Measurements from ENCODE around the gene AQR.

The AQR gene

GRCh38 chr15:34969340-34970097 lies at the start of gene AQR:
Gene AQR, minus strand, starts transcription at chr15:34969742. Its CDS starts 129 bp downstream, at chr15:34969613.
- H3K27ac ChIP-seq = peak within 1 kb of the TSS; percentile 85 to 93
- H3K27me3 ChIP-seq = no peaks in the 10 kb centered on the region
- H3K4me1 ChIP-seq = peaks cover 0 to 39% (median 22%) of the 10 kb centered on the region in 4 donors
- no peaks in the 10 kb centered on the region for H3K9me3 ChIP-seq
- peak; percentile 92 to 94 for TF ChIP-seq CTCF (IDR thresholded peaks at IDR 0.05)
- peak; percentile 96 to 97 for DNase-seq
- no peaks in the 10 kb centered on the region for H3K36me3 ChIP-seq
- intact Hi-C loops (cut with DNase I; ENCODE audit: low total_unique reads) = no loop called here
- peak within 1 kb of the TSS; percentile 89 to 92 for H3K4me3 ChIP-seq

GRCh38 chr15:35014241-35014640 lies 44.7 kb upstream of the AQR start:
- intact Hi-C loops (cut with DNase I; ENCODE audit: low total_unique reads) = no loop called here
- TF ChIP-seq CTCF (IDR thresholded peaks at IDR 0.05) = no peak
- Histone ChIP-seq H3K36me3 (no peaks in the 10 kb centered on the region), H3K27ac (no peak overlapping the region), H3K27me3 (no peaks in the 10 kb centered on the region), H3K4me1 (no peaks in the 10 kb centered on the region), H3K4me3 (no peak overlapping the region), H3K9me3 (no peaks in the 10 kb centered on the region)
- no peak for DNase-seq

- Histone ChIP-seq H3K4me3 (no peak overlapping the region), H3K27me3 (no peaks in the 10 kb centered on the region), H3K27ac (no peak overlapping the region), H3K36me3 (no peaks in the 10 kb centered on the region), H3K9me3 (no peaks in the 10 kb centered on the region), H3K4me1 (no peaks in the 10 kb centered on the region)
- no peak for DNase-seq
- no peak for TF ChIP-seq CTCF (IDR thresholded peaks at IDR 0.05)
- intact Hi-C loops (cut with DNase I; ENCODE audit: low total_unique reads) = no loop called here
Measured at GRCh38 chr15:35013370-35013769, 43.8 kb upstream of the AQR start.

- Histone ChIP-seq H3K4me3 (no peak overlapping the region), H3K9me3 (no peaks in the 10 kb centered on the region), H3K27me3 (no peaks in the 10 kb centered on the region), H3K27ac (no peak overlapping the region), H3K36me3 (no peaks in the 10 kb centered on the region), H3K4me1 (no peaks in the 10 kb centered on the region)
- no peak for DNase-seq
- intact Hi-C loops (cut with DNase I; ENCODE audit: low total_unique reads) = no loop called here
- TF ChIP-seq CTCF (IDR thresholded peaks at IDR 0.05) = no peak
Measured at GRCh38 chr15:35007397-35007796, 37.9 kb upstream of the AQR start.

- no peak for TF ChIP-seq CTCF (IDR thresholded peaks at IDR 0.05)
- H3K9me3 ChIP-seq = no peaks in the 10 kb centered on the region
- intact Hi-C loops (cut with DNase I; ENCODE audit: low total_unique reads) = no loop called here
Measured at GRCh38 chr15:35005933-35006332, 36.4 kb upstream of the AQR start.

More at GRCh38 chr15:35005933-35006332, 36.4 kb upstream of the AQR start:
- Histone ChIP-seq H3K36me3 (no peaks in the 10 kb centered on the region), H3K27ac (no peak overlapping the region), H3K27me3 (no peaks in the 10 kb centered on the region), H3K4me3 (no peak overlapping the region), H3K4me1 (no peaks in the 10 kb centered on the region)
- no peak for DNase-seq

All from tibial artery (tissue), 4 donors.